Vagina (tissue), 2 donors: ENCODE data around the gene RBM25. TPM values are rescaled to one million over a fixed set of nuclear protein-coding genes. Genes with fewer than 3 reads are reported as not detected.

Source experiments
- DNase-seq, 2 donors: peaks; one replicate each; pipeline ENCODE4 v3.0.0-alpha.2; 2017; ENCODE audit errors: extremely low spot score in 2 of 2
- H3K27ac ChIP-seq: fragments of 200-600 bp; sonication (generic); one replicate; pipeline ENCODE4 v1.5.1; 2019
- H3K27me3 ChIP-seq: fragments of 200-600 bp; sonication (generic); one replicate; pipeline ENCODE4 v1.5.1; 2019
- H3K36me3 ChIP-seq, 2 donors: fragments of 200-600 bp; sonication (generic); one replicate each; pipeline ENCODE4 v1.5.1; 2017 to 2019
- H3K4me1 ChIP-seq: fragments of 200-600 bp; sonication (generic); one replicate; pipeline ENCODE4 v1.5.1; 2019
- H3K4me3 ChIP-seq, 2 donors: fragments of 200-600 bp; sonication (generic); 1 replicate in 1 of 2; 2 replicates in 1 of 2; pipeline ENCODE4 v1.5.1; 2016 to 2019
- H3K9me3 ChIP-seq: fragments of 200-600 bp; sonication (generic); one replicate; pipeline ENCODE4 v1.5.1; 2019
- CTCF ChIP-seq, 3 experiments: fragments of 450-650 bp in 2 of 3; fragments of 200-600 bp in 1 of 3; sonication (generic) in 1 of 3; IDR thresholded peaks; one replicate each; pipeline ENCODE4 v1.5.1; 2017 to 2019; ENCODE audit warnings: antibody characterized with exemption in 3 of 3, mild to moderate bottlenecking in 2 of 3, moderate library complexity in 2 of 3
- POLR2A ChIP-seq, 2 donors: fragments of 450-650 bp; IDR thresholded peaks; one replicate each; pipeline ENCODE4 v1.6.1; 2017; ENCODE audit warnings: antibody characterized with exemption in 2 of 2, mild to moderate bottlenecking in 2 of 2, moderate library complexity in 2 of 2
- POLR2AphosphoS5 ChIP-seq, 2 donors: sonication (generic); formaldehyde crosslinking; IDR thresholded peaks; one replicate each; pipeline ENCODE4 v1.9.0; 2017; ENCODE audit warnings: antibody characterized with exemption in 2 of 2, mild to moderate bottlenecking in 2 of 2, low read depth in 1 of 2; ENCODE audit not compliant: insufficient read depth in 1 of 2
- intact Hi-C: fragments of 100-400 bp; cut with DNase I; formaldehyde crosslinking; loops from one replicate; pipeline ENCODE4 v1.15.1; 2023
- total RNA-seq: library from RNA; depleted of rRNA; stranded (reverse); fragments of >200 nt; gene quantifications from one replicate; pipeline ENCODE4 v1.2.3, GENCODE V29; 2016

Gene RBM25
- total RNA-seq, 1 donor from 2014 or later, result 58.2 TPM

GRCh38 chr14:73069585-73069984, 11.3 kb downstream of the RBM25 start:
- peaks cover 0 to 25% of the 10 kb centered on the region in 2 donors for H3K36me3 ChIP-seq
- H3K9me3 ChIP-seq, result no peaks in the 10 kb centered on the region
- DNase-seq, result no peak
- H3K4me3 ChIP-seq, result no peak overlapping the region
- TF ChIP-seq CTCF (IDR thresholded peaks at IDR 0.05), result no peak
- TF ChIP-seq POLR2A (IDR thresholded peaks at IDR 0.05), result no peak
- TF ChIP-seq POLR2AphosphoS5 (IDR thresholded peaks at IDR 0.05; ENCODE audit: insufficient read depth in 1 of 2, low read depth in 1 of 2), result no peak
- H3K27me3 ChIP-seq, result no peaks in the 10 kb centered on the region
- no peak overlapping the region for H3K27ac ChIP-seq
- H3K4me1 ChIP-seq, result peaks cover 21% of the 10 kb centered on the region
- intact Hi-C loops, result no loop called here

GRCh38 chr14:73091044-73091443, 32.7 kb downstream of the RBM25 start:
- Histone ChIP-seq H3K27me3 (no peaks in the 10 kb centered on the region), H3K4me1 (no peaks in the 10 kb centered on the region), H3K4me3 (no peak overlapping the region), H3K27ac (no peak overlapping the region), H3K36me3 (peaks cover 0 to 50% of the 10 kb centered on the region in 2 donors), H3K9me3 (no peaks in the 10 kb centered on the region)
- TF ChIP-seq POLR2A (IDR thresholded peaks at IDR 0.05), result no peak
- no peak for TF ChIP-seq POLR2AphosphoS5 (IDR thresholded peaks at IDR 0.05; ENCODE audit: insufficient read depth in 1 of 2, low read depth in 1 of 2)
- TF ChIP-seq CTCF (IDR thresholded peaks at IDR 0.05), result no peak
- intact Hi-C loops, result no loop called here
- no peak for DNase-seq

GRCh38 chr14:73097421-73097820, 39.1 kb downstream of the RBM25 start:
- no peak overlapping the region for H3K27ac ChIP-seq
- no peaks in the 10 kb centered on the region for H3K4me1 ChIP-seq
- no peak for DNase-seq
- H3K27me3 ChIP-seq, result no peaks in the 10 kb centered on the region
- peaks cover 0 to 60% of the 10 kb centered on the region in 2 donors for H3K36me3 ChIP-seq
- H3K4me3 ChIP-seq, result no peak overlapping the region
- TF ChIP-seq POLR2AphosphoS5 (IDR thresholded peaks at IDR 0.05; ENCODE audit: insufficient read depth in 1 of 2, low read depth in 1 of 2), result no peak
- TF ChIP-seq POLR2A (IDR thresholded peaks at IDR 0.05), result no peak
- TF ChIP-seq CTCF (IDR thresholded peaks at IDR 0.05), result no peak
- no peaks in the 10 kb centered on the region for H3K9me3 ChIP-seq
- intact Hi-C loops, result no loop called here

GRCh38 chr14:73100334-73100733, 42.0 kb downstream of the RBM25 start:
- intact Hi-C loops, result no loop called here
- H3K27me3 ChIP-seq, result no peaks in the 10 kb centered on the region
- TF ChIP-seq POLR2A (IDR thresholded peaks at IDR 0.05) (no peak), POLR2AphosphoS5 (IDR thresholded peaks at IDR 0.05; ENCODE audit: insufficient read depth in 1 of 2, low read depth in 1 of 2) (no peak), CTCF (IDR thresholded peaks at IDR 0.05) (no peak)
- no peak overlapping the region for H3K4me3 ChIP-seq
- H3K4me1 ChIP-seq, result no peaks in the 10 kb centered on the region
- H3K9me3 ChIP-seq, result no peaks in the 10 kb centered on the region
- H3K27ac ChIP-seq, result no peak overlapping the region
- no peak for DNase-seq
- peaks cover 0 to 88% of the 10 kb centered on the region in 2 donors for H3K36me3 ChIP-seq

- intact Hi-C loops, result no loop called here
- TF ChIP-seq CTCF (IDR thresholded peaks at IDR 0.05) (no peak), POLR2AphosphoS5 (IDR thresholded peaks at IDR 0.05; ENCODE audit: insufficient read depth in 1 of 2, low read depth in 1 of 2) (no peak), POLR2A (IDR thresholded peaks at IDR 0.05) (no peak)
- no peak for DNase-seq
- Histone ChIP-seq H3K27ac (no peak overlapping the region), H3K4me3 (no peak overlapping the region), H3K36me3 (peaks cover 0 to 83% of the 10 kb centered on the region in 2 donors), H3K9me3 (no peaks in the 10 kb centered on the region), H3K4me1 (no peaks in the 10 kb centered on the region), H3K27me3 (no peaks in the 10 kb centered on the region)
Measured at GRCh38 chr14:73102806-73103497, 44.6 kb downstream of the RBM25 start.
